ENCODE results near the gene TTC9. TPM values are rescaled to one million over a fixed set of nuclear protein-coding genes. Genes with fewer than 3 reads are reported as not detected.

The TTC9 gene
- total and polyA plus RNA-seq, 10 of the 15 experiments (the other 5 are each of a cell fraction or from before 2014, with no cell fraction given): 0.87 to 15.8 (median 7.8) TPM

- TF ChIP-seq REST (IDR thresholded peaks at IDR 0.05; ENCODE audit: low read depth, low read length): 0 out of 2 replicates have a peak, but pooled peaks have one; percentile 24
- no peak for TF ChIP-seq GATAD2B (conservative IDR thresholded peaks at IDR 0.05; ENCODE audit: low read depth)
- no peak for TF ChIP-seq SREBF1 (IDR thresholded peaks at IDR 0.05; ENCODE audit: low read length)
- no peak for TF ChIP-seq RELA (IDR thresholded peaks at IDR 0.05; ENCODE audit: borderline replicate concordance, partially characterized antibody)
- no peak for TF ChIP-seq IRF4 (IDR thresholded peaks at IDR 0.05; ENCODE audit: low read depth, low read length)
- no peak for TF ChIP-seq CHD4 (IDR thresholded peaks at IDR 0.05)
- no peak for TF ChIP-seq STAT1 (conservative IDR thresholded peaks at IDR 0.05)
- TF ChIP-seq ZNF24 (IDR thresholded peaks at IDR 0.05): no peak
- TF ChIP-seq EGR1 (IDR thresholded peaks at IDR 0.05; ENCODE audit: borderline replicate concordance in 1 of 2, low read depth in 2 of 2, low read length in 2 of 2): peak in 1 of 2 experiments; percentile 53; a peak in 2 of 3 replicates
- TF ChIP-seq SRF (IDR thresholded peaks at IDR 0.05; ENCODE audit: low read depth in 2 of 2, low read length in 2 of 2): peak in 1 of 2 experiments; percentile 92; a peak in 2 of 4 replicates
- no peak for TF ChIP-seq ZBTB4 (CRISPR knock-in tag; IDR thresholded peaks at IDR 0.05)
- TF ChIP-seq SMARCA5 (IDR thresholded peaks at IDR 0.05): no peak
- TF ChIP-seq TCF12 (IDR thresholded peaks at IDR 0.05; ENCODE audit: low read depth, low read length): no peak
- TF ChIP-seq DPF2 (IDR thresholded peaks at IDR 0.05): no peak
- TF ChIP-seq SPI1 (IDR thresholded peaks at IDR 0.05; ENCODE audit: borderline replicate concordance, insufficient read depth, low read depth, low read length): no peak
- peak; percentile 99 for TF ChIP-seq HDAC2 (IDR thresholded peaks at IDR 0.05)
- TF ChIP-seq, protein P1, sequence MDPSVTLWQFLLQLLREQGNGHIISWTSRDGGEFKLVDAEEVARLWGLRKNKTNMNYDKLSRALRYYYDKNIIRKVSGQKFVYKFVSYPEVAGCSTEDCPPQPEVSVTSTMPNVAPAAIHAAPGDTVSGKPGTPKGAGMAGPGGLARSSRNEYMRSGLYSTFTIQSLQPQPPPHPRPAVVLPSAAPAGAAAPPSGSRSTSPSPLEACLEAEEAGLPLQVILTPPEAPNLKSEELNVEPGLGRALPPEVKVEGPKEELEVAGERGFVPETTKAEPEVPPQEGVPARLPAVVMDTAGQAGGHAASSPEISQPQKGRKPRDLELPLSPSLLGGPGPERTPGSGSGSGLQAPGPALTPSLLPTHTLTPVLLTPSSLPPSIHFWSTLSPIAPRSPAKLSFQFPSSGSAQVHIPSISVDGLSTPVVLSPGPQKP (IDR thresholded peaks at IDR 0.05; ENCODE audit: low read depth, low read length): peak; percentile 53; the same call in 1 of the 2 replicates
- TF ChIP-seq, protein P2, sequence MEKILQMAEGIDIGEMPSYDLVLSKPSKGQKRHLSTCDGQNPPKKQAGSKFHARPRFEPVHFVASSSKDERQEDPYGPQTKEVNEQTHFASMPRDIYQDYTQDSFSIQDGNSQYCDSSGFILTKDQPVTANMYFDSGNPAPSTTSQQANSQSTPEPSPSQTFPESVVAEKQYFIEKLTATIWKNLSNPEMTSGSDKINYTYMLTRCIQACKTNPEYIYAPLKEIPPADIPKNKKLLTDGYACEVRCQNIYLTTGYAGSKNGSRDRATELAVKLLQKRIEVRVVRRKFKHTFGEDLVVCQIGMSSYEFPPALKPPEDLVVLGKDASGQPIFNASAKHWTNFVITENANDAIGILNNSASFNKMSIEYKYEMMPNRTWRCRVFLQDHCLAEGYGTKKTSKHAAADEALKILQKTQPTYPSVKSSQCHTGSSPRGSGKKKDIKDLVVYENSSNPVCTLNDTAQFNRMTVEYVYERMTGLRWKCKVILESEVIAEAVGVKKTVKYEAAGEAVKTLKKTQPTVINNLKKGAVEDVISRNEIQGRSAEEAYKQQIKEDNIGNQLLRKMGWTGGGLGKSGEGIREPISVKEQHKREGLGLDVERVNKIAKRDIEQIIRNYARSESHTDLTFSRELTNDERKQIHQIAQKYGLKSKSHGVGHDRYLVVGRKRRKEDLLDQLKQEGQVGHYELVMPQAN (conservative IDR thresholded peaks at IDR 0.05): no peak
- TF ChIP-seq RB1 (IDR thresholded peaks at IDR 0.05; ENCODE audit: borderline replicate concordance): peak; percentile 72; the same call in 1 of the 2 replicates
- no peak for TF ChIP-seq LARP7 (IDR thresholded peaks at IDR 0.05)
- no peak for TF ChIP-seq MYB (IDR thresholded peaks at IDR 0.05; ENCODE audit: borderline replicate concordance, low read depth, low read length)
Observed at GRCh38 chr14:70600382-70601157, 41.1 kb upstream of the TTC9 start, which contains the start of gene MED6 (continued).

Measured in GM12878 (cell line).